Activated CD8-positive, alpha-beta memory T cell treated with anti-CD3 and anti-CD28 coated beads for 48 hours (primary cell): ENCODE results near the gene TIMM23B.
"Not testable (repeated sequence)": the region's sequence is repeated elsewhere in the genome, so short reads cannot be mapped to it uniquely, and the experiment has no call there.

Experiments used
- DNase-seq, 3 experiments: peaks; one replicate each; pipeline ENCODE4 v3.0.0-alpha.2; 2020; ENCODE audit warnings: low read depth in 2 of 3, low spot score in 2 of 3

Gene TIMM23B

GRCh38 chr10:49941447-49942338, at the start of gene TIMM23B, which contains the start of gene PARG:
TSS of gene TIMM23B (plus strand) at chr10:49942053. CDS start at chr10:49942195, 142 bp downstream.
TSS of gene PARG (minus strand) at chr10:49942027. CDS start at chr10:49941725, 302 bp downstream.
- DNase-seq, result peak; percentile 43 to 70 (median 44)

- not testable (repeated sequence) for DNase-seq
Measured at GRCh38 chr10:49899999-49900398, 41.9 kb upstream of the TIMM23B start.

- DNase-seq, result not testable (repeated sequence)
Measured at GRCh38 chr10:49900406-49900805, 41.4 kb upstream of the TIMM23B start.

- not testable (repeated sequence) for DNase-seq
Measured at GRCh38 chr10:49903829-49904228, 38.0 kb upstream of the TIMM23B start.

DNA sequence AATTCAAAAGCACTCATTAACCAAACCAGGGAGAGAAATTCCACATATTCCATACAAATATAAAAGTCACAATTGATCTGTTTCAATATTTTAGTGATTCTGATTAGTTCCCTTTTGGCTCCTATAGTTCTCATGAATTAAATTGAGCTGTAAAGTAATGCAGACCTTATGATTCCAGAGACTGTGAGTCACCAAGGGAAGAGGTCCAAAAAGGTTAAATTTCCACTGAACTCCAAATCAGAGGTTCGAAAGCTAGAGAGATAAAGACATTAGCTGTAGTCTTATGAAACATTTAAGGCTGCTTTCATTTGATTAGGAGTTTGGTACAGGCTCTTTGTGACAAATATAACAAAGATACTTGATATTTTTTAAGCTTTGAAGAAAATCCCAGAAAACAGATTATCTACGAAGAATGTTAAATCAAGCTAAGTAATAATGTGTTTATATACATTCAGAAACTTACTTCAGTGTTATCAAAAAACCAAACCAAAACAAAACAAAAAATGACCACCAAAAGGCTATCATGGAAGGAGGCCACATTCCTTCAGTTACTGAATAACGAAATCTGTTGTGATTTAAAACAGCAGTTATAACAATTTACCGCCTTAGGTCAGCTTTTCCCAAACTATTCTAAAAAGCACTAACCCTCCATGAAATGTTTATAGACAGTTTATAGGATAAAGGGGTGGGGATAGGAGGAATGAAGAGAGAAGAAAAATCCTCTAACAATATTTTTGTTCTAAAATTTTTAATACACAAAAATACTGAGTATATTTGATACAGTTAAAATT, 33.4 kb upstream of the TIMM23B start:
- not testable (repeated sequence) for DNase-seq

DNA sequence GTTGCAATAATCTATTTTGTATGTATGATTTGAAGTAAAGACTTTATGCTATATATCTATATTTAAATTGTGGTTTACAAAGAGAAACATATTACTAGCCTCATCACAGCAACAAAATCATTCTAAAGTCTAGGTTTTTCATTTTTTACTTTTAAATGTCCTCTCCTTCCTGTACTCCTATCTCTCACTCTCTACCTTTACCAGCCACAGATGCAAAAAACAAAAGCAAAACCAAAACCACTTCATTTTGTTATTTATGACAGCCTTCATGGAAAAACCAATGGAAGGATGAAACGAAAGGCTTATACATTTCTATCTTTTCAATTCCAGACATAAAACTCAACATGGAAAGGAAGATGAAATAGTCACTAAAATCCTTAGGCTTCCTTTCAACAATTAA, 31.6 kb upstream of the TIMM23B start:
- not testable (repeated sequence) for DNase-seq

DNA sequence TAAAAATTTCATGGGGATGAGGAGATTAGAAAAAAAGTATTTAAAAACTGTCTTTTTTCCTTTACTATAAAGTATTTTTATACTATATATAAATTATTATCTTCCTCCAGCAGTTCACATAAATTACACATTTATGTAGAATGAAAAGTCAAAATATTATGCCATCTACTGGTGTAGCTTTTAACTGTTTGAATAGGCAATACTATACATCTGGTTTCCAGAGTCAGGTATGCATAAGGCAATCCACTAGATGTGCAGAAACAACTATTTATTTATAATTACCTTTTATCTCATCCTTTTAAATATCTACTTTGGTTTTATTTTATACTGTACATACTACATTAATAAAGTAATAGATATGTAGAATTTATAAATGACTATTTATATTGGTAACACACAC, 25.4 kb upstream of the TIMM23B start:
- DNase-seq, result not testable (repeated sequence)

DNA sequence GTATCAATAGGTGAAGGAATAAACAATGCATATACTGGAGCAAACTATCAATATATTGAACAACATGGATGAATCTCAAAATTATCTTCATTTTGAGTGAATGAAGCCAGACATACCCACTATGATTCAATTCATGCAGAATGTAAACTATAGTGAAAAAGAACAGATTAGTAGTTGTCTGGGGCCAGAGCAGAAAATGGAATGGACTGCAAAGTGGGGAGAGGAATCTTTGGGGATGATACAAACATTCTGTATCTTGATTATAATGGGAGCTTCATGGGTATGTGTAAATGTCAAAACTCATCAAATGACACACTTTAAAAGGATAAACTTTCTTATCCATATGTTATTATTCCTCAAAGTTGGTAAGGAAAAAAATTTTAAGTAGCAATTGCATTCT, 23.9 kb upstream of the TIMM23B start:
- DNase-seq, result not testable (repeated sequence)

GRCh38 chr10:49922041-49922440, 19.8 kb upstream of the TIMM23B start:
- not testable (repeated sequence) for DNase-seq

DNA sequence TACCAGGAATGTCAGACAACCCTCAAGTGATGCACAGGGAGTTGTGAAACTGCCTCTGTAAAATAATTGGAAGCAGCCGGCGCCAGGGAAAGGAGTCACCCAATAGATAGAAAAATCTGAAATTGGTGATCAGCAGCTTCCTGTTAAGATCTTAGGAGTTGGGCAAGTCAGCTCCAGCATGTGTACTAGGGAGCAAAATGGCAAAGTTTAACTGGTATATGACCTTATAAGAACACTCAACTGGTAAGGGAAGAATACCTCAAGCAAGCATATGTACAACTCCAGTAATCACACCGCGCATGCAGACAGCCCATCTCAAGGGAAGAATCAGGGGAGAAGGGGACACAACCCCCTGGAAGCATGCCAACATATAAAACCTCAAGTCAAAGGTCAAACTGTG, 18.3 kb upstream of the TIMM23B start:
- DNase-seq, result not testable (repeated sequence)

- not testable (repeated sequence) for DNase-seq
Measured at GRCh38 chr10:49931276-49931675, 10.6 kb upstream of the TIMM23B start.

GRCh38 chr10:49931959-49932728, 9.7 kb upstream of the TIMM23B start:
- not testable (repeated sequence) for DNase-seq

GRCh38 chr10:49942339-49942705, 469 bp downstream of the TIMM23B start:
- not testable (repeated sequence) for DNase-seq

DNA sequence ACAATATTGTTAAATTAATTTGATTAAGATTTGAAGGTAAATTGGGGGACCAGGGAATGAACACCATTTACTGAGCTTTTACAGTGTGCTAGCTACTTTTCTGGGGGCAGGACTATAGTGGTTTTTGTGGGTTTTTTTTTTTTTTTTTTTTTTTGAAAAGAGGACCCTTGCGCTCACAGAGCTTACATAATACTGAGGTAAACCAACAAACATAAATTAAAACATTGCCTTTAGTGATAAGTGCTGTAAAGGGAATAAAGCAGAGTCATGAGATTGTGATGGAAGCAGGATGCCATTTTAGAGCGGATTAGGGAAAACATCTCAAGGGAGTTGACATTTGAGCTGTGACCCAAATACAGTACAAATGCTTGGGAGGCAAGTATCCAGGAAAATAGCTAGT, 1.8 kb downstream of the TIMM23B start:
- DNase-seq, result not testable (repeated sequence)

- not testable (repeated sequence) for DNase-seq
Measured at GRCh38 chr10:49948142-49948541, 6.3 kb downstream of the TIMM23B start.

DNA sequence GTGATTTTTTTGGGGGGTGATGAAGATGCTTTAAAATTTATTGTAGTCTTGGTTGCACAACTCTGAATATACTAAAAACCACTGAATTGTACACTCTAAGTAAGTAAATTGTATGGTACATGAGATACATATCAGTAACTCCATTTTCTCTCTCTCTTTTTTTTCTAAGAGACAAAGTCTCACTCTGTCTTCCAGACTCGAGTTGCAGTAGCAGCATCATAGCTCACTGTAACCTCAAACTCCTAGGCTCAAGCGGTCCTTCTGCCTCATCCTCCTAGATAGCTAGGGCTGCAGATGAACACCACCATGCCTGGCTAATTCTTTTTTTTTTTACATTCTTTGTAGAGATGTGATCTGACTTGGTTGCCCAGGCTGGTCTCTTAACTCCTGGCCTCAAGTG, 6.9 kb downstream of the TIMM23B start:
- not testable (repeated sequence) for DNase-seq

DNA sequence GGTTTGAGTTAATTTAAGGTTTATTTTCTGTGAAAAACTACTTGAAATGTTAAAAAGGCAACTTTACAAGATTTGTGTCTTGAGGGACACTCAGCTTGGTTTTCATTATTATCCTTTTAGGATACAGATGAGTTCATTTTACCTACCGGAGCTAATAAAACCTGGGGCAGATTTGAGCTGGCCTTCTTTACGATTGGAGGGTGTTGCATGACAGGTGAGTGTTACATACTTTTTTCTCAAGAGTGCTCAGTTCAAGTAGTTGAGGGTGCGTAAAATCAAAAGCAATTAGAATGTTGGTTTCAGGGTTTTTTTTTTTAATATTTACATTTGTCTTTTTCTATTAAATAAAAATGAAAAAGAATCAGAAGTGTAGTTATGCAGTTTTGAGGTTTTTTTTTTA, 10.2 kb downstream of the TIMM23B start:
- not testable (repeated sequence) for DNase-seq

DNA sequence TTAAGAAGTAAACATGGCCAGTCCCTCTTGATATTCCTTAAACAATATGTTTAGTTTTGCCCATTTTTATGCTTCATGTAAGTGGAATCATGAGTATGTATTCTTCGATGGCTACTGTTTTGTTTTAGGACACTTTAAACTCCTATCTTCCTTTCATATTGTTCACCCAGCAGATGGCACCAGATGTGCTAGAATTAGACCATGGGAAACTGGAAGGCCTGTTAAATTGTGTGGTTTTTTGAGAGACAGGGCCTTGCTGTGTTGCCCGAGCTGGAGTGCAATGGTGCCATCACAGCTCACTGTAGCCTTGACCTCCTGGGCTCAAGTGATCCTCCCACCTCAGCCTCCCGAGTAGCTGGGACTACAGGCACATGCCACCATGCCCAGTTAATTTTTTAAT, 11.3 kb downstream of the TIMM23B start:
- DNase-seq, result not testable (repeated sequence)

- DNase-seq, result not testable (repeated sequence)
Measured at GRCh38 chr10:49970331-49970857, 28.5 kb downstream of the TIMM23B start.

- not testable (repeated sequence) for DNase-seq
Measured at GRCh38 chr10:49971466-49971865, 29.6 kb downstream of the TIMM23B start.

DNA sequence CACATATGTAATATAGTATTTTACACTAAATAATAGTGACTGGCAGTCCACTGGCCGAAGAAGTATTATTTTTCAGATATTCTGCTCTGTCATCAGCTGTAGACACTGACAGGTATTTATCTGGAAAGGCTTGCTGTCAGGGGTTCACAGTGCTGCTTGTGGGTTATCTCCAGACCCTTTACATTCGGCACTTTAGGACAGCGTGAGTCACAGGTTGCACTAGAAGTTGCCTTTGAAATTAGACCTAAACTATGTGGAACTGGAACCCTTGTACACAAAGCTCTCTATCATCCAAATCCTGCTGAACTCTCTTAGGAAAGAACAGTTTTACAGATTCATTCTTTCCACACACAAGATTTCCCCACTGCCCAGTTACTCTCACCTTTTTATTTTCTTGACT, 30.2 kb downstream of the TIMM23B start:
- not testable (repeated sequence) for DNase-seq
